ENCODE data around the gene KRT23. TPM values are rescaled to one million over a fixed set of nuclear protein-coding genes. Genes with fewer than 3 reads are reported as not detected.

KRT23 gene
- total and polyA plus RNA-seq, 2 experiments from 2014 or later: not detected

GRCh38 chr17:40936976-40937375 is 470 bp downstream of the KRT23 start:
- peak overlapping the region; percentile 85; the same call in 1 of the 2 replicates for H2AFZ ChIP-seq
- H3K4me2 ChIP-seq: no peak overlapping the region
- no peaks in the 10 kb centered on the region for H3K4me1 ChIP-seq (ENCODE audit: insufficient read depth)
- no peaks in the 10 kb centered on the region for H3F3A ChIP-seq (replicated peaks; ENCODE audit: low read depth)
- no peaks in the 10 kb centered on the region for H3K9me2 ChIP-seq (ENCODE audit: insufficient read depth)
- Mint-ChIP-seq H3K36me3 (ENCODE audit: low read depth) (no peaks in the 10 kb centered on the region), H3K9me3 (no peaks in the 10 kb centered on the region), H3K27me3 (ENCODE audit: insufficient read depth, low read depth, poor library complexity) (peaks cover 7% of the 10 kb centered on the region), H3K4me3 (no peak overlapping the region), H3K27ac (no peak overlapping the region), H3K4me1 (peaks cover 9% of the 10 kb centered on the region)
- no peak overlapping the region for H3K27ac ChIP-seq (ENCODE audit: low read depth)
- ATAC-seq (peak; percentile 83), DNase-seq (ENCODE audit: low spot score) (peak; percentile 20)
- TF ChIP-seq ZNF462 (CRISPR knock-in tag; IDR thresholded peaks at IDR 0.05): no peak
- no peak for TF ChIP-seq ETS1 (IDR thresholded peaks at IDR 0.05)
- TF ChIP-seq ZNF114 (CRISPR knock-in tag; IDR thresholded peaks at IDR 0.05): no peak
- no peak for TF ChIP-seq EZH2phosphoT487 (IDR thresholded peaks at IDR 0.05; ENCODE audit: unreplicated experiment)
- TF ChIP-seq EZH2 (IDR thresholded peaks at IDR 0.05; ENCODE audit: low read depth, unreplicated experiment): no peak
- TF ChIP-seq CTCF (conservative IDR thresholded peaks at IDR 0.05; ENCODE audit: low read depth in 2 of 2): no peak
- TF ChIP-seq STAT1 (IDR thresholded peaks at IDR 0.05; ENCODE audit: unreplicated experiment): no peak
- no peak for TF ChIP-seq REST (IDR thresholded peaks at IDR 0.05; ENCODE audit: unreplicated experiment)
- no peak for TF ChIP-seq POLR2AphosphoS5 (IDR thresholded peaks at IDR 0.05; ENCODE audit: low read depth)
- TF ChIP-seq JUNB (IDR thresholded peaks at IDR 0.05; ENCODE audit: unreplicated experiment): no peak
- TF ChIP-seq CREB1 (CRISPR knock-in tag; IDR thresholded peaks at IDR 0.05; ENCODE audit: low read depth): no peak
- no peak for TF ChIP-seq NANOG (IDR thresholded peaks at IDR 0.05; ENCODE audit: borderline replicate concordance)
- TF ChIP-seq ZNF331 (CRISPR knock-in tag; IDR thresholded peaks at IDR 0.05; ENCODE audit: low read depth): no peak
- H4K20me1 ChIP-seq (replicated peaks; ENCODE audit: insufficient read depth): no peaks in the 10 kb centered on the region
- no peak overlapping the region for H3K4me3 ChIP-seq
- H3K27me3 ChIP-seq (ENCODE audit: insufficient read depth): no peaks in the 10 kb centered on the region
- H3K36me3 ChIP-seq (ENCODE audit: insufficient read depth): no peaks in the 10 kb centered on the region
- H3K79me2 ChIP-seq (replicated peaks; ENCODE audit: insufficient read depth): no peaks in the 10 kb centered on the region

Data from GM23338 (cell line).